A549 (cell line): ENCODE results near the gene PLCB3. TPM values are rescaled to one million over a fixed set of nuclear protein-coding genes. Genes with fewer than 3 reads are reported as not detected.

Source experiments
- ATAC-seq, 2 experiments: fragments of 200-7000 bp in 1 of 2; fragments of >200 bp in 1 of 2; cut with Nextera tagmentation in 1 of 2; cut with Tn5 transposase in 1 of 2; 3 replicates each; pipeline versions ENCODE4 v1.8.0 to v1.9.1; 2018 to 2020; ENCODE audit warnings: mild to moderate bottlenecking in 1 of 2, moderate library complexity in 1 of 2
- CTCF ChIA-PET: fragments of 300-600 bp; sonication (Branson Sonifier 250); formaldehyde crosslinking; extraction: SDS; loops from one replicate; lab custom pipeline; 2021; ENCODE audit warnings: antibody characterized with exemption, inconsistent platforms; lab: Yijun Ruan, JAX
- POLR2A ChIA-PET: fragments of 350-600 bp; formaldehyde crosslinking; extraction: SDS; loops from one replicate; lab custom pipeline; 2021; ENCODE audit warnings: antibody characterized with exemption, inconsistent platforms; lab: Yijun Ruan, JAX
- DNase-seq, 2 experiments: peaks; one replicate each; pipeline versions ENCODE4 v3.0.0 to v3.0.0-alpha.2; 2011 to 2016; ENCODE audit warnings: low read depth in 1 of 2, low spot score in 1 of 2
- FAIRE-seq: peaks from 2 replicates; lab custom pipeline; 2011; peaks lifted over from hg19 to GRCh38; lab: Jason Lieb, UNC
- H3K27ac ChIP-seq, 2 experiments: fragments of >200 bp; sonication (Bioruptor Twin); formaldehyde crosslinking; 3 replicates each; pipeline ENCODE4 v1.5.1; 2016 to 2017
- H3K4me1 ChIP-seq: fragments of >200 bp; sonication (Bioruptor Twin); formaldehyde crosslinking; 3 replicates; pipeline ENCODE4 v1.6.1; 2016
- H3K4me2 ChIP-seq: fragments of >200 bp; sonication (Bioruptor Twin); formaldehyde crosslinking; 3 replicates; pipeline ENCODE4 v1.6.1; 2016
- H3K4me3 ChIP-seq: fragments of >200 bp; sonication (Bioruptor Twin); formaldehyde crosslinking; 3 replicates; pipeline ENCODE4 v1.5.1; 2016
- H3K9me3 ChIP-seq: fragments of >200 bp; sonication (Bioruptor Twin); formaldehyde crosslinking; 3 replicates; pipeline ENCODE4 v1.6.1; 2016
- CBX2 ChIP-seq: fragments of 200-600 bp; sonication (generic); IDR thresholded peaks from 2 replicates; pipeline ENCODE4 v1.6.1; 2016; ENCODE audit warnings: low read depth, mild to moderate bottlenecking, borderline replicate concordance
- CEBPB ChIP-seq, 2 experiments: fragments of >200 bp in 1 of 2; sonication (Bioruptor Twin) in 1 of 2; formaldehyde crosslinking in 1 of 2; IDR thresholded peaks; 2 replicates each; pipeline ENCODE4 v1.6.1; 2012 to 2016
- CHD2 ChIP-seq: fragments of 150-350 bp; IDR thresholded peaks from 2 replicates; pipeline ENCODE4 v1.6.1; 2014; ENCODE audit warnings: low read length; ENCODE audit not compliant: partially characterized antibody
- EHF ChIP-seq: fragments of 250-450 bp; sonication (Bioruptor Pico); IDR thresholded peaks from 2 replicates; pipeline ENCODE4 v1.5.0; 2020; ENCODE audit warnings: mild to moderate bottlenecking
- ESRRA ChIP-seq: fragments of 150-350 bp; IDR thresholded peaks from 2 replicates; pipeline ENCODE4 v1.6.1; 2014; ENCODE audit warnings: mild to moderate bottlenecking, low read length, borderline replicate concordance
- HOXA7 ChIP-seq: fragments of 250-450 bp; sonication (Bioruptor Pico); IDR thresholded peaks from 2 replicates; pipeline ENCODE4 v1.5.0; 2020; ENCODE audit warnings: mild to moderate bottlenecking, moderate library complexity
- HOXB13 ChIP-seq: fragments of 250-450 bp; sonication (Bioruptor Pico); IDR thresholded peaks from 2 replicates; pipeline ENCODE4 v1.5.0; 2020; ENCODE audit warnings: low read depth, mild to moderate bottlenecking, moderate library complexity
- HOXB5 ChIP-seq: fragments of 250-450 bp; sonication (Bioruptor Pico); IDR thresholded peaks from 2 replicates; pipeline ENCODE4 v1.5.0; 2020; ENCODE audit warnings: mild to moderate bottlenecking, moderate library complexity
- KDM1A ChIP-seq: fragments of 200-600 bp; sonication (generic); IDR thresholded peaks from 2 replicates; pipeline ENCODE4 v1.6.1; 2016; ENCODE audit warnings: low read depth, mild to moderate bottlenecking
- MYC ChIP-seq: IDR thresholded peaks from 2 replicates; pipeline ENCODE4 v1.6.1; 2012; ENCODE audit warnings: mild to moderate bottlenecking, inconsistent platforms, low read length, improper control_type of control experiment, borderline replicate concordance
- NPAS2 ChIP-seq: fragments of 250-450 bp; sonication (Bioruptor Pico); IDR thresholded peaks from 2 replicates; pipeline ENCODE4 v1.8.0; 2022; ENCODE audit warnings: mild to moderate bottlenecking, moderate library complexity, borderline replicate concordance
- RCOR1 ChIP-seq: fragments of 150-350 bp; IDR thresholded peaks from 2 replicates; pipeline ENCODE4 v1.6.1; 2014; ENCODE audit warnings: antibody characterized with exemption, low read length, low read depth
- SREBF2 ChIP-seq: fragments of 450-650 bp; IDR thresholded peaks from 2 replicates; pipeline ENCODE4 v1.6.1; 2014; ENCODE audit warnings: mild to moderate bottlenecking, moderate library complexity
- TP53 ChIP-seq: fragments of 250-450 bp; sonication (Bioruptor Pico); IDR thresholded peaks from 2 replicates; pipeline ENCODE4 v1.5.0; 2021; ENCODE audit warnings: mild to moderate bottlenecking, moderate library complexity
- ZC3H11A ChIP-seq: fragments of 450-650 bp; IDR thresholded peaks from 2 replicates; pipeline ENCODE4 v1.6.1; 2014; ENCODE audit warnings: antibody characterized with exemption, mild to moderate bottlenecking
- ZSCAN20 ChIP-seq: fragments of 250-450 bp; sonication (Bioruptor Pico); IDR thresholded peaks from 2 replicates; pipeline ENCODE4 v1.8.0; 2022; ENCODE audit warnings: mild to moderate bottlenecking, moderate library complexity
- WGBS: methylation state at CpG from one replicate; pipeline ENCODE4 v1.1.6; 2017; ENCODE audit errors: missing lambda C conversion rate; 5-methylcytosine and 5-hydroxymethylcytosine counted together
- polyA plus RNA-seq, 4 experiments: library from polyadenylated mRNA; depleted of rRNA in 3 of 4; stranded (reverse); fragments of >200 nt; fragmentation: RNase III in 1 of 4; extraction: RNeasy Plus Mini Kit Qiagen cat#74134 plus additional on column Dnase treatment in 1 of 4; gene quantifications; 2 replicates in 3 of 4; 3 replicates in 1 of 4; pipeline ENCODE4 v1.2.3, GENCODE V29; 2011 to 2017
- TF ChIP-seq, protein P1 (sequence below): fragments of 450-650 bp; IDR thresholded peaks from 2 replicates; pipeline ENCODE4 v1.6.1; 2014; ENCODE audit warnings: antibody characterized with exemption
- TF ChIP-seq, protein P2 (sequence below): fragments of >200 bp; sonication (Bioruptor Twin); formaldehyde crosslinking; IDR thresholded peaks from 3 replicates; pipeline ENCODE4 v1.6.1; 2016
- TF ChIP-seq, protein P3 (sequence below): fragments of 200-600 bp; sonication (generic); IDR thresholded peaks from 2 replicates; pipeline ENCODE4 v1.6.1; 2016; ENCODE audit warnings: antibody characterized with exemption, mild to moderate bottlenecking, moderate library complexity
- TF ChIP-seq, protein P4 (sequence below): fragments of 250-450 bp; sonication (Bioruptor Pico); IDR thresholded peaks from 2 replicates; pipeline ENCODE4 v1.5.0; 2020; ENCODE audit warnings: low read depth, mild to moderate bottlenecking, moderate library complexity

The PLCB3 gene
- polyA plus RNA-seq, 2 of the 4 experiments (the other 2 are of a cell fraction), result 8.8 to 21.2 TPM

DNA sequence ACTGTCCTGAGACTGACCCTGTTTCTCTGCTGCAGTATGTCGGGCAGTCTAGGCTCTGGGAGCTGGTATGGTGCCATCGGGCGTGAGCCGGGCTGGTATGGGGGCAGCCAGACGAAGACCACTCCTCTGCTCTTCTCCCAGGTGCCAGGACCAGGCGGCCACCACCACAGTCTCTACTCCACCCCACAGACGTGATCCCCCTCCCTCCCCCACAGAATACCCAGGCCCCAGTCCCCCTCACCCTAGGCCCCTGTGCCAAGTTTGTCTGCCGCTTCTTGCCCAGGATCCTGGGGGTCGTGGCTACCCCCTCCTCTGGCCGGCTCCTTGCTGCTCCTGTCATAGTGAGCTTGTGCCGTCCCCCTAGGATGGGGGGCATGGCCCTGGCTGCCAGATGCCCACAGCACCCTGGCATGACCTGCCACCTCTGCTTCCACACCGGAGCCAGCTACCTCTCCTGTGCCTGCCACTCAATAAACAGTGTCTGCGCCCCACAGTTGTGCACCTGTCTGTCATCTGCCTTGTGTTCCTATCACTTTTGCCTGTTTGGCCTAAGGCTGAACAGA lies 37.8 kb downstream of the PLCB3 start:
- ChIA-PET POLR2A (no interaction called here), CTCF (interaction anchor here (0.5 to 20.5 kb wide), 9 partner anchors 9 to 438 kb away, joined by 3 to 448 read pairs (median 5); partner anchors contain the start of genes CATSPERZ, ESRRA and PLCB3)
- 91% methylated on average over 9 of the region's 13 CpGs for WGBS

DNA sequence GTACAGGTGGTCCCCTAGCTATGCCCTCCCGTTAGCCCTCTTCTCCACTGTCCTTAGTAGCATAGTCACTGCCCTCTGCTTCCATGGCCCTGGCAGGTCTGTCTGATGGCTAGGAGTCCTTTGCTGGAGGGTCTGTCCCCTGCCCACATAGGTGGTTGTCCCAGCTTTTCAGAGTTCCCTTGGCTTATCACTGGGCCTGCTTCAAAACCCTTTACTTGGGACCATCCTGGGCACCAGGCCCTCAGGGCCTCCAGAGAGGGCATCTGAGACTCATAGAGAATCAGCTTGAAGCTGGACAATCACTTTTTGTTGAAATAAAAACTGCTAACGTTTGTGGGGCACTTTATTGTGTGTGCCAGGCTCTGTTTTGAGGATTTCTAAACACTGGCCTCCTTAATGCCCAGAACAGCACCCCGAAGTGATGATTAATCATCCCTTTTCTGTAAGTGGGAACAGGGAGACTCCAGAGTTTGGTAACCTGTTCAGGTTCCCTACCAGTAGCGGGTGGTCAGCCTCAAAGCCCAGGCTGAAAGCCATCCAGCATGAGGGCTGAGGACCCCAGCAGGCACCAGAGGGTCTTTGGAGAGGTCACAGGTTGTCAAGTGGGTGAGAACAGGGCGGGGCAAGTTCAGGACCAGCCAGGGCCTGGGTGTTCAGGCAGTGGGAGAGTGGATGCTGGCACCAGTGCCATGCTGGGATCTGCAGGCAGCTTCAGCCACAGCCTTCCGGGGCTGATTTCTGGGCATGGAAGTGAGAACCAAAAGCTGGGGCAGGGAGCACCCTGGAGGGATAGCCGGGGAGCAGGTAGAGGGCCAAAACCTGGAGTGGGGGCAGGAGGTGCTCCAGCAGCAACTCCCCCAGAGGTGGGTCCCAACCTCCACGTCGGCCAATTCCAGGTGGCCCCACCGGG lies 39.3 kb downstream of the PLCB3 start:
- H3K9me3 ChIP-seq, result no peaks in the 10 kb centered on the region
- ChIA-PET CTCF (interaction anchor here (0.7 to 20.5 kb wide), 8 partner anchors 11 to 65 kb away, joined by 3 to 448 read pairs (median 6); partner anchors contain the start of genes CATSPERZ, ESRRA and PLCB3), POLR2A (no interaction called here)
- WGBS, result 74% methylated on average over 9 of the region's 10 CpGs
- no peak for DNase-seq
- FAIRE-seq, result no peak
- H3K27ac ChIP-seq, result no peak overlapping the region
- no peak overlapping the region for H3K4me2 ChIP-seq
- ATAC-seq, result no peak
- H3K4me1 ChIP-seq, result peaks cover 9% of the 10 kb centered on the region; the same call in 1 of the 3 replicates
- no peak overlapping the region for H3K4me3 ChIP-seq
- TF ChIP-seq MYC (no peak), ESRRA (no peak), HOXB13 (CRISPR knock-in tag) (no peak), HOXA7 (CRISPR knock-in tag) (no peak)
- TF ChIP-seq, protein P1, sequence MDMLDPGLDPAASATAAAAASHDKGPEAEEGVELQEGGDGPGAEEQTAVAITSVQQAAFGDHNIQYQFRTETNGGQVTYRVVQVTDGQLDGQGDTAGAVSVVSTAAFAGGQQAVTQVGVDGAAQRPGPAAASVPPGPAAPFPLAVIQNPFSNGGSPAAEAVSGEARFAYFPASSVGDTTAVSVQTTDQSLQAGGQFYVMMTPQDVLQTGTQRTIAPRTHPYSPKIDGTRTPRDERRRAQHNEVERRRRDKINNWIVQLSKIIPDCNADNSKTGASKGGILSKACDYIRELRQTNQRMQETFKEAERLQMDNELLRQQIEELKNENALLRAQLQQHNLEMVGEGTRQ, result no peak
- TF ChIP-seq, protein P2, sequence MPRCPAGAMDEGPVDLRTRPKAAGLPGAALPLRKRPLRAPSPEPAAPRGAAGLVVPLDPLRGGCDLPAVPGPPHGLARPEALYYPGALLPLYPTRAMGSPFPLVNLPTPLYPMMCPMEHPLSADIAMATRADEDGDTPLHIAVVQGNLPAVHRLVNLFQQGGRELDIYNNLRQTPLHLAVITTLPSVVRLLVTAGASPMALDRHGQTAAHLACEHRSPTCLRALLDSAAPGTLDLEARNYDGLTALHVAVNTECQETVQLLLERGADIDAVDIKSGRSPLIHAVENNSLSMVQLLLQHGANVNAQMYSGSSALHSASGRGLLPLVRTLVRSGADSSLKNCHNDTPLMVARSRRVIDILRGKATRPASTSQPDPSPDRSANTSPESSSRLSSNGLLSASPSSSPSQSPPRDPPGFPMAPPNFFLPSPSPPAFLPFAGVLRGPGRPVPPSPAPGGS, result no peak

More for the DNA sequence above, 37.8 kb downstream of the PLCB3 start:
- no peaks in the 10 kb centered on the region for H3K9me3 ChIP-seq
- ATAC-seq (no peak), DNase-seq (no peak), FAIRE-seq (no peak)
- no peak overlapping the region for H3K27ac ChIP-seq
- TF ChIP-seq CHD2 (no peak), SREBF2 (no peak), CEBPB (IDR thresholded peaks at IDR 0.05) (no peak), CBX2 (no peak), ZC3H11A (no peak), EHF (CRISPR knock-in tag) (no peak), KDM1A (no peak), HOXB5 (CRISPR knock-in tag) (no peak)
- no peak overlapping the region for H3K4me2 ChIP-seq
- H3K4me1 ChIP-seq, result peaks cover 9% of the 10 kb centered on the region; the same call in 1 of the 3 replicates
- no peak overlapping the region for H3K4me3 ChIP-seq

DNA sequence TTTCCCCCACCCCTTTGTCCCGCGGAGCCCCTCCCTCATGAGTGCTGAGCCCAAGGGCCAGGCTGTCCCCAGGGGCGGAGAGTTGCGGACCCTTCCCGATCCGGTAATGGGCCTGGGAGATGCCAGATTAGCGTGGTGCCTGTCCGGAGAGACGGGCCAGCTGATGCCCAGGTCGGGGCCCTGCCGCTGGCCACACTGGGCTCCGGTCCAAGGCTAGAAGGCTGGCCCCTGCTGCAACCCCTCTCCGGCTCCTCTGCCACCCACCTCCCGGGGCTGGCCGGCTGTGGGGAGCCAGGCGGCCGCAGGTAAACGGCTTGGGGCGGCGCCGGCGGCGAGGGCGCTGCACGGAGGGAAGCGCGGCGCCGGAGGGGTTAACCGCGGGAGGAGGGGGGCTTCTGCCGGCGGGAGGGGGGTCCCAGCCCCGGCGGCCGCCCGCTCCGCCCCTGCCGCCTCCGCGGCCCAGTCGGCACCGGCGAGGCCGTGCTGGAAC lies 40.0 kb downstream of the PLCB3 start, which contains the start of gene KCNK4:
KCNK4 (plus strand) TSS at position 41 of the 490 bp plus-strand sequence. CDS start 1,717 bp downstream, outside the sequence.
- H3K4me3 ChIP-seq, result no peak within 1 kb of the TSS
- no peak for DNase-seq
- H3K27ac ChIP-seq, result 0 out of 6 replicates have a peak within 1 kb of the TSS, but pooled peaks of 1 of the 2 experiments have one; percentile 30
- peaks cover 8% of the 10 kb centered on the region; the same call in 2 of the 3 replicates for H3K4me1 ChIP-seq
- ATAC-seq, result no peak
- no peaks in the 10 kb centered on the region for H3K9me3 ChIP-seq
- CTCF ChIA-PET, result interaction anchor here (2.7 to 20.5 kb wide), 2 partner anchors 12 to 40 kb away, joined by 12 to 448 read pairs; partner anchors contain the start of genes CATSPERZ, ESRRA and PLCB3
- POLR2A ChIA-PET, result no interaction called here
- TF ChIP-seq, protein P3, sequence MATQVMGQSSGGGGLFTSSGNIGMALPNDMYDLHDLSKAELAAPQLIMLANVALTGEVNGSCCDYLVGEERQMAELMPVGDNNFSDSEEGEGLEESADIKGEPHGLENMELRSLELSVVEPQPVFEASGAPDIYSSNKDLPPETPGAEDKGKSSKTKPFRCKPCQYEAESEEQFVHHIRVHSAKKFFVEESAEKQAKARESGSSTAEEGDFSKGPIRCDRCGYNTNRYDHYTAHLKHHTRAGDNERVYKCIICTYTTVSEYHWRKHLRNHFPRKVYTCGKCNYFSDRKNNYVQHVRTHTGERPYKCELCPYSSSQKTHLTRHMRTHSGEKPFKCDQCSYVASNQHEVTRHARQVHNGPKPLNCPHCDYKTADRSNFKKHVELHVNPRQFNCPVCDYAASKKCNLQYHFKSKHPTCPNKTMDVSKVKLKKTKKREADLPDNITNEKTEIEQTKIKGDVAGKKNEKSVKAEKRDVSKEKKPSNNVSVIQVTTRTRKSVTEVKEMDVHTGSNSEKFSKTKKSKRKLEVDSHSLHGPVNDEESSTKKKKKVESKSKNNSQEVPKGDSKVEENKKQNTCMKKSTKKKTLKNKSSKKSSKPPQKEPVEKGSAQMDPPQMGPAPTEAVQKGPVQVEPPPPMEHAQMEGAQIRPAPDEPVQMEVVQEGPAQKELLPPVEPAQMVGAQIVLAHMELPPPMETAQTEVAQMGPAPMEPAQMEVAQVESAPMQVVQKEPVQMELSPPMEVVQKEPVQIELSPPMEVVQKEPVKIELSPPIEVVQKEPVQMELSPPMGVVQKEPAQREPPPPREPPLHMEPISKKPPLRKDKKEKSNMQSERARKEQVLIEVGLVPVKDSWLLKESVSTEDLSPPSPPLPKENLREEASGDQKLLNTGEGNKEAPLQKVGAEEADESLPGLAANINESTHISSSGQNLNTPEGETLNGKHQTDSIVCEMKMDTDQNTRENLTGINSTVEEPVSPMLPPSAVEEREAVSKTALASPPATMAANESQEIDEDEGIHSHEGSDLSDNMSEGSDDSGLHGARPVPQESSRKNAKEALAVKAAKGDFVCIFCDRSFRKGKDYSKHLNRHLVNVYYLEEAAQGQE, result no peak
- no peak for TF ChIP-seq RCOR1
- TF ChIP-seq, protein P4, sequence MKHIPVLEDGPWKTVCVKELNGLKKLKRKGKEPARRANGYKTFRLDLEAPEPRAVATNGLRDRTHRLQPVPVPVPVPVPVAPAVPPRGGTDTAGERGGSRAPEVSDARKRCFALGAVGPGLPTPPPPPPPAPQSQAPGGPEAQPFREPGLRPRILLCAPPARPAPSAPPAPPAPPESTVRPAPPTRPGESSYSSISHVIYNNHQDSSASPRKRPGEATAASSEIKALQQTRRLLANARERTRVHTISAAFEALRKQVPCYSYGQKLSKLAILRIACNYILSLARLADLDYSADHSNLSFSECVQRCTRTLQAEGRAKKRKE (CRISPR knock-in tag), result no peak
- TF ChIP-seq NPAS2 (CRISPR knock-in tag), result no peak
- TF ChIP-seq TP53 (CRISPR knock-in tag), result no peak
- TF ChIP-seq ESRRA, result no peak
- TF ChIP-seq ZSCAN20 (CRISPR knock-in tag), result no peak
- peak within 1 kb of the TSS; percentile 49 for H3K4me2 ChIP-seq
- WGBS, result 76% methylated on average over 8 of the region's 45 CpGs
- FAIRE-seq, result no peak
